HAP-1 (cell line): ENCODE results near the gene FRMD4A.

ENCODE experiments used
- DNase-seq, 2 experiments: peaks; one replicate each; pipeline ENCODE4 v3.0.0-alpha.2; 2016 to 2020; ENCODE audit warnings: low spot score in 2 of 2
- H3K27me3 ChIP-seq: fragments of 250-450 bp; sonication (Bioruptor Pico); 2 replicates; pipeline ENCODE4 v1.5.1; 2020; ENCODE audit warnings: low read depth, mild to moderate bottlenecking, moderate library complexity
- H3K36me3 ChIP-seq: fragments of 250-450 bp; sonication (Bioruptor Pico); replicated peaks from 2 replicates; pipeline ENCODE4 v1.5.1; 2020; ENCODE audit warnings: mild to moderate bottlenecking
- H3K4me1 ChIP-seq: fragments of 250-450 bp; sonication (Bioruptor Pico); 2 replicates; pipeline ENCODE4 v1.5.1; 2020; ENCODE audit warnings: mild to moderate bottlenecking
- H3K4me3 ChIP-seq: fragments of 250-450 bp; sonication (Bioruptor Pico); 2 replicates; pipeline ENCODE4 v1.5.1; 2020; ENCODE audit warnings: mild to moderate bottlenecking, moderate library complexity
- H3K9me3 ChIP-seq: fragments of 250-450 bp; sonication (Bioruptor Pico); 2 replicates; pipeline ENCODE4 v1.5.1; 2020; ENCODE audit warnings: mild to moderate bottlenecking, moderate library complexity
- in situ Hi-C: fragments of 300-500 bp; cut with MboI; formaldehyde crosslinking; loops from 3 replicates; pipeline ENCODE4 v1.14.3; 2020; ENCODE audit warnings: low sequenced_read_pairs, inconsistent platforms, mixed read lengths

FRMD4A gene

DNA sequence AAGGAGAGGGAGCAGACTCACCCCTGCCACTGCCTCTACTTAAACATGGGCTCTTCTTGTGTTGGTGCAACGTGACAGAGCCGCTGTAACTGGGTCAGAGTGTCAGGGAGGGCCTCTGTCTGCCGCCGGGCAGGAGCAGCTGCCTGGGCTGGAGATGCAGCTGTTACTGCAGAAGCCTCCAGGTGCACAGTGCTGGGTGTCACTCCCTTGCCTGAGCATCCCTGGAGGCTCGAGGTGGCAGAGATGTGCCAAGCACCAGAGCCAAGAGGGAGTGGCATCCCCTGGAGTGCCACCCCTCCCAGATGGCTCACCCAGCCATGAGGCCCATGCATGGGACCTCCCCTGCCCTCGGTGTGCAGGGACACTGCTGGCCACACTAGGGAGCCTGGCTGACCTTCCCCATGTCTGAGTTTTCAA is 598.3 kb downstream of the FRMD4A start:
- Histone ChIP-seq H3K36me3 (no peaks in the 10 kb centered on the region), H3K9me3 (no peaks in the 10 kb centered on the region), H3K27me3 (no peaks in the 10 kb centered on the region), H3K4me3 (no peak overlapping the region), H3K4me1 (no peaks in the 10 kb centered on the region)
- in situ Hi-C loops, result no loop called here
- no peak for DNase-seq

DNA sequence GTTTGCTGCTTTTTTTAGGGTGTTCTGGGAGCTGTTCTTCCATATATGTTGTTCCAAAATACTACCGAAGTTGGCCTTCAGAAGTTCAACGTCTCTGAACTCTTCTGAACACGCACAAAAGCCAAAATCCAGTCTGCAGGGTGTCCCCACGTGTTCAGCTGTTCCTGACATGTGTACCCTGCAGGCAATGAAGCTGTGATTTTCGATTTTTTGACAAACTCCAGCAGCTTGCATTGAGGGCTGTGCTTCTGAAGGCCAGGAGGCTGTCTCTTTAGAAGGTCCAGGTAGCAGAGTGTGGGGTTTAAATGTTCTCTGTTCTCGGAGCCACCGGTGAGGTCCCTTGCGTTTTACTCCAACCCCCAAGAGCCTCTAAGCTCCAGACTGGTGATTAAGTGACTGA is 598.9 kb downstream of the FRMD4A start:
- in situ Hi-C loops, result no loop called here

GRCh38 chr10:13730956-13731355 is 599.8 kb downstream of the FRMD4A start:
- DNase-seq, result no peak
- H3K36me3 ChIP-seq, result no peaks in the 10 kb centered on the region
- in situ Hi-C loops, result no loop called here

More for the DNA sequence above, 598.9 kb downstream of the FRMD4A start:
- Histone ChIP-seq H3K9me3 (no peaks in the 10 kb centered on the region), H3K36me3 (no peaks in the 10 kb centered on the region), H3K4me1 (no peaks in the 10 kb centered on the region), H3K27me3 (no peaks in the 10 kb centered on the region), H3K4me3 (no peak overlapping the region)
- no peak for DNase-seq

DNA sequence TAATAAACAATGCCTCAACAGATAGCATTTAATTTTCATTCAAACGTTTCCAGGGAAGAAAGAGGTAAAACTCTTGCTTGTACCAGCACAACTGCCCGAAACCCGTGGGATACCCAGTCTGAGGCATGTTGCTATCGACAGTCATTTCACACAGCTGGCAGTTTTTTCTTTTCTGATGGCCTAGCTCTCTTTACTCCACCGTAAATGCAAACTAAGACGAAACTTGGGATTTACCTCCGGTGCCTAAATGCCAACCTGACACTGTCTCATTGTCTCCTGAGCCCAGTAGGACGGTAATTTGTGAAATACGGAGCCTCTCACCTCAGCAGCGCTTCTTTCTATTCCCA is 600.4 kb downstream of the FRMD4A start:
- in situ Hi-C loops, result no loop called here
- Histone ChIP-seq H3K4me3 (no peak overlapping the region), H3K27me3 (no peaks in the 10 kb centered on the region), H3K9me3 (no peaks in the 10 kb centered on the region), H3K4me1 (no peaks in the 10 kb centered on the region), H3K36me3 (no peaks in the 10 kb centered on the region)
- no peak for DNase-seq

More at GRCh38 chr10:13730956-13731355, 599.8 kb downstream of the FRMD4A start:
- no peaks in the 10 kb centered on the region for H3K4me1 ChIP-seq
- H3K4me3 ChIP-seq, result no peak overlapping the region
- H3K9me3 ChIP-seq, result no peaks in the 10 kb centered on the region
- H3K27me3 ChIP-seq, result no peaks in the 10 kb centered on the region

GRCh38 chr10:13729586-13730305 is 601.0 kb downstream of the FRMD4A start:
- DNase-seq, result no peak
- no peak overlapping the region for H3K4me3 ChIP-seq
- no peaks in the 10 kb centered on the region for H3K27me3 ChIP-seq
- H3K36me3 ChIP-seq, result no peaks in the 10 kb centered on the region
- in situ Hi-C loops, result no loop called here
- H3K4me1 ChIP-seq, result no peaks in the 10 kb centered on the region
- no peaks in the 10 kb centered on the region for H3K9me3 ChIP-seq

GRCh38 chr10:13728898-13729535 is 601.7 kb downstream of the FRMD4A start:
- in situ Hi-C loops, result no loop called here
- Histone ChIP-seq H3K4me3 (no peak overlapping the region), H3K9me3 (no peaks in the 10 kb centered on the region), H3K27me3 (no peaks in the 10 kb centered on the region), H3K36me3 (no peaks in the 10 kb centered on the region), H3K4me1 (no peaks in the 10 kb centered on the region)
- DNase-seq, result no peak

- in situ Hi-C loops, result no loop called here
- no peaks in the 10 kb centered on the region for H3K27me3 ChIP-seq
- H3K4me1 ChIP-seq, result no peaks in the 10 kb centered on the region
- no peak overlapping the region for H3K4me3 ChIP-seq
- no peak for DNase-seq
- H3K36me3 ChIP-seq, result no peaks in the 10 kb centered on the region
- no peaks in the 10 kb centered on the region for H3K9me3 ChIP-seq
Observed at GRCh38 chr10:13725594-13725993, 605.1 kb downstream of the FRMD4A start.

DNA sequence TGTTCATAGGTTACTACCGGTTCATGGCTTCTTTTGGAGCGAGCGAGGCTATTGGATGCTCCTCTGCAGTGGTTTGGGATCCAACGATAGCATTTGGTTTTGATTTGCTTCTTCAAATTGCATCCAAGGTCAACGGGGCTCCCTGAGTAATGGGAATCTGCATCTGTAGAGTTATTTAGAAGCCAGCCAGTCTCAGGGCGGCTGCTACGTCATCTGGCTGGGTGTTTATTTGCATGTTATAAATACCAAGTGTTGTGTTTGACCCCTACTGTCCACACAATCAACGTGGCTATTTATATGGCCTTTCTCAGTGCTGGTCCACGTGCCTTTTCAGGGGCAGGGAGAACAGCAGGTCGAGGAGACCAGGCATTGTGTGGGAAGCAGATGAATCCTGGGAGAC is 606.2 kb downstream of the FRMD4A start:
- DNase-seq, result no peak
- in situ Hi-C loops, result no loop called here
- H3K27me3 ChIP-seq, result no peaks in the 10 kb centered on the region
- H3K4me3 ChIP-seq, result no peak overlapping the region
- no peaks in the 10 kb centered on the region for H3K4me1 ChIP-seq
- H3K9me3 ChIP-seq, result no peaks in the 10 kb centered on the region
- no peaks in the 10 kb centered on the region for H3K36me3 ChIP-seq

DNA sequence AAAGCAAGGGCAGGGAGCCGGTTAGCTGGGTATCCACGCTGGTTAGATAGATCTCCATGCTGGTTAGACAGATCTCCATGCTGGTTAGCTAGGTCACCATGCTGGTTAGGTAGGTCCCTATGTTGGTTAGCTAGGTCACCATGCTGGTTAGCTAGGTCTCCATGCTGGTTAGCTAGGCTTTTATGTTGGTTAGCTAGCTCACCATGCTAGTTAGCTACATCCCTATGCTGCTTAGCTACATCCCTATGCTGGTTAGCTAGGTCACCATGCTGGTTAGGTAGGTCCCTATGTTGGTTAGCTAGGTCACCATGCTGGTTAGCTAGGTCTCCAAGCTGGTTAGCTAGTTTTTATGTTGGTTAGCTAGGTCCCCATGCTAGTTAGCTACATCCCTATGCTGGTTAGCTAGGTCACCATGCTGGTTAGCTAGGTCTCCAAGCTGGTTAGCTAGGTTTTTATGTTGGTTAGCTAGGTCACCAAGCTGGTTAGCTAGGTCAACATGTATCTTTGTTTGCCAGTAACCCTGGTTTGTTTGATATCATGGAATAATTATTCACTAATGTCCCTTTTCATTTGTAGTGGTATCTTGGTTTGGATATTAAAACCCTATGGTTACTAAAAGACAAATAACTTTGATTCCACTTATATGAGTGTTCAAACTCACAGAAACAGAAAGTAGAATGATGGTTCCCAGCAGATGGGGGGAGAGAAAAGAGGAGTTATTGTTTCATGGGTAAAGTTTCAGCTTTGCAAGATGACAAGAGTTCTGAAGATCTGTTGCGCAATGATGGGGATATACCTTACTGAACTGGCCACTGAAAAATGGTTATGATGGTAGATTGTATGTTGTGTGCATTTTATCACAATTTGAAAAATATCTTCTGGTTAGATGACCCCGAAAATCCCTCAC is 607.7 kb downstream of the FRMD4A start:
- no peaks in the 10 kb centered on the region for H3K4me1 ChIP-seq
- DNase-seq, result no peak
- no peak overlapping the region for H3K4me3 ChIP-seq
- no peaks in the 10 kb centered on the region for H3K27me3 ChIP-seq
- H3K9me3 ChIP-seq, result no peaks in the 10 kb centered on the region
- H3K36me3 ChIP-seq, result no peaks in the 10 kb centered on the region
- in situ Hi-C loops, result no loop called here

- H3K36me3 ChIP-seq, result no peaks in the 10 kb centered on the region
- H3K4me3 ChIP-seq, result no peak overlapping the region
- H3K9me3 ChIP-seq, result no peaks in the 10 kb centered on the region
- no peak for DNase-seq
- no peaks in the 10 kb centered on the region for H3K27me3 ChIP-seq
- in situ Hi-C loops, result no loop called here
- no peaks in the 10 kb centered on the region for H3K4me1 ChIP-seq
Observed at GRCh38 chr10:13721486-13721885, 609.2 kb downstream of the FRMD4A start.

- Histone ChIP-seq H3K27me3 (no peaks in the 10 kb centered on the region), H3K36me3 (no peaks in the 10 kb centered on the region), H3K4me1 (no peaks in the 10 kb centered on the region), H3K9me3 (no peaks in the 10 kb centered on the region), H3K4me3 (no peak overlapping the region)
- in situ Hi-C loops, result no loop called here
- DNase-seq, result no peak
Observed at GRCh38 chr10:13720699-13721098, 610.0 kb downstream of the FRMD4A start.

GRCh38 chr10:13719425-13719824 is 611.3 kb downstream of the FRMD4A start:
- no peaks in the 10 kb centered on the region for H3K9me3 ChIP-seq
- H3K27me3 ChIP-seq, result no peaks in the 10 kb centered on the region
- no peaks in the 10 kb centered on the region for H3K4me1 ChIP-seq
- in situ Hi-C loops, result no loop called here
- H3K4me3 ChIP-seq, result no peak overlapping the region
- DNase-seq, result no peak
- no peaks in the 10 kb centered on the region for H3K36me3 ChIP-seq

- no peaks in the 10 kb centered on the region for H3K36me3 ChIP-seq
- in situ Hi-C loops, result no loop called here
- no peaks in the 10 kb centered on the region for H3K4me1 ChIP-seq
- no peak overlapping the region for H3K4me3 ChIP-seq
- no peaks in the 10 kb centered on the region for H3K27me3 ChIP-seq
- no peaks in the 10 kb centered on the region for H3K9me3 ChIP-seq
- DNase-seq, result no peak
Observed at GRCh38 chr10:13718820-13719219, 611.9 kb downstream of the FRMD4A start.
